Mucosa of descending colon (tissue), 3 donors: ENCODE data around the gene DGKD. TPM values are rescaled to one million over a fixed set of nuclear protein-coding genes. Genes with fewer than 3 reads are reported as not detected.

Experiments used
- ATAC-seq: fragments of 200-7000 bp; cut with Tn5 transposase; one replicate; pipeline ENCODE4 v1.9.1; 2020; ENCODE audit warnings: mild to moderate bottlenecking, moderate library complexity
- DNase-seq, 3 donors: peaks; one replicate each; pipeline ENCODE4 v3.0.0-alpha.2; 2020
- H3K36me3 ChIP-seq: fragments of 200-600 bp; one replicate; pipeline ENCODE4 v1.8.0; 2021; ENCODE audit warnings: low read depth, mild to moderate bottlenecking
- H3K4me1 ChIP-seq: fragments of 200-600 bp; one replicate; pipeline ENCODE4 v1.8.0; 2021; ENCODE audit warnings: low read depth, mild to moderate bottlenecking
- H3K4me3 ChIP-seq: fragments of 200-600 bp; one replicate; pipeline ENCODE4 v1.8.0; 2021; ENCODE audit warnings: mild to moderate bottlenecking
- H3K9me3 ChIP-seq: fragments of 200-600 bp; one replicate; pipeline ENCODE4 v1.8.0; 2021; ENCODE audit warnings: mild to moderate bottlenecking
- CTCF ChIP-seq: fragments of 200-600 bp; IDR thresholded peaks from one replicate; pipeline ENCODE4 v1.8.0; 2022; ENCODE audit warnings: antibody characterized with exemption, mild to moderate bottlenecking
- intact Hi-C, 2 donors: fragments of 100-400 bp; cut with DNase I in 1 of 2; cut with micrococcal nuclease in 1 of 2; formaldehyde crosslinking; loops; one replicate each; pipeline versions ENCODE4 v1.11.0 to v1.11.1; 2022; cut with DNase I, micrococcal nuclease
- total RNA-seq, 3 donors: library from RNA; stranded (reverse); fragmentation: NEBNext Ultra II Directional in 2 of 3; extraction: Animal tissue kit (Norgen Biotek cat#: 25700) in 2 of 3; gene quantifications; one replicate each; pipeline versions ENCODE4 v1.2.1 to v1.2.4, GENCODE V29; 2021 to 2023
- donor health status: DM: no; HTN: no; CAD: no; lungs with moderate emphysema.
- donor health status: DM: no; HTN: no; CAD: no.
- donor health status: DM: no; HTN: yes; CAD: no.

The DGKD gene
- total RNA-seq, 3 donors from 2014 or later = 81.8 to 159 (median 102) TPM

GRCh38 chr2:233476651-233477547 is 122.6 kb downstream of the DGKD start:
- DNase-seq (no peak), ATAC-seq (no peak)
- H3K4me3 ChIP-seq = no peak overlapping the region
- no peaks in the 10 kb centered on the region for H3K9me3 ChIP-seq
- H3K36me3 ChIP-seq = no peaks in the 10 kb centered on the region
- no peaks in the 10 kb centered on the region for H3K4me1 ChIP-seq
- no peak for TF ChIP-seq CTCF
- intact Hi-C loops = no loop called here

DNA sequence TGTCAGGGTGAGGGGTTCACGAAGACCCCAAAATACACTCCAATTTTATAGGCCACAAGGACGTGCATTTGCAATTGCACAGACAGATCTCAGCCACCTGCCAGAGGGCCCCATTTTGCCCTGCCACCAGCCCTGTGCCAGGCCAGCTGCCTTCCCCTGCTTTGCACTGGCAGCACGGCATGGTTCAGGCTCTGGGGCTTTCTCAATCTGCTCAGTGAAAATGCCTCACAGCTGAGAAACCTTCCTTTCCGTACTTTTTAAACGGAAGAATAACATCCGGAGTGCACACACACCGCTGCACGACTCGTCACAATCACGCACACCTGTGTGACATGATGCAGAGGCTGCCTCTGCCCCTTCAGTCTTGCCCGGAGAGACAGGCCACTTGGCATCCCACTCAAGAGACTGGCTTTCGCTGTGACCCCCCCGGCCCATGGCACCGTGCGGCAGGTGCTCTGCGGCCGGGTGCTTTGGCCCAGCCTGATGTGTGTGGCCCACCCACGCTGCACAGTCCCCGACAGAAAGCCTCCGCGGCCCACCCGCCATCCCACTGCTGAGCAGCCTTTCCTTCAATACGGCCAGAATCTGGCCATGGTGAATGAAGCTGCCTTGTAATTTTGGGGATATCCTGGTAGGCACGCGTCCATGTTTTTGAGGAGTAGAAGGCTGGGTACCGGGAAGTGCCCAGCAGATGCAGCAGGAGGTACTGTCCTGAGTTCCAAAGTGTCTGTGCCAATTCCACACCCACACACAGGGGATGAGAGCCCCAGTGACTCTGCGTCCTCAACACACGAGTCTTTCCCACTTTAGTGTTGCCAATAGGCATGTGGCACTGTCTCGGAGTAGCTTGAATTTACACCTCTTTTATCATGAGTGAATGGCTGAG is 123.5 kb downstream of the DGKD start:
- no peak for TF ChIP-seq CTCF
- ATAC-seq (no peak), DNase-seq (no peak)
- Histone ChIP-seq H3K4me1 (no peaks in the 10 kb centered on the region), H3K9me3 (no peaks in the 10 kb centered on the region), H3K36me3 (no peaks in the 10 kb centered on the region), H3K4me3 (no peak overlapping the region)
- intact Hi-C loops = no loop called here

GRCh38 chr2:233479616-233480489 is 125.6 kb downstream of the DGKD start:
- no peaks in the 10 kb centered on the region for H3K9me3 ChIP-seq
- ATAC-seq = no peak
- no peaks in the 10 kb centered on the region for H3K4me1 ChIP-seq
- no peak for DNase-seq
- no peaks in the 10 kb centered on the region for H3K36me3 ChIP-seq
- intact Hi-C loops = no loop called here
- H3K4me3 ChIP-seq = no peak overlapping the region
- no peak for TF ChIP-seq CTCF

- TF ChIP-seq CTCF = no peak
- Histone ChIP-seq H3K4me1 (no peaks in the 10 kb centered on the region), H3K9me3 (no peaks in the 10 kb centered on the region), H3K36me3 (no peaks in the 10 kb centered on the region), H3K4me3 (no peak overlapping the region)
- DNase-seq (peak in 2 of 3 donors; percentile 46 to 73), ATAC-seq (peak; percentile 70)
- intact Hi-C loops = no loop called here
Observed at GRCh38 chr2:233480490-233481202, 126.4 kb downstream of the DGKD start.
